GM12878 (cell line): Measurements from ENCODE around the gene ANXA3. TPM values are rescaled to one million over a fixed set of nuclear protein-coding genes. Genes with fewer than 3 reads are reported as not detected.

Experiments used
- ATAC-seq: fragments of 200-7000 bp; cut with Tn5 transposase; 3 replicates; pipeline ENCODE4 v1.9.1; 2020; ENCODE audit warnings: mild to moderate bottlenecking, moderate library complexity
- BruUV-seq: library from RNA; stranded (reverse); fragments of 400-500 nt; replicated peaks from 2 replicates; lab custom pipeline; 2021; lab: Mats Ljungman, UMichigan
- CTCF ChIA-PET: fragments of 300-600 bp; sonication (Branson Sonifier 250); formaldehyde crosslinking; extraction: SDS; loops from one replicate; lab custom pipeline; 2021; ENCODE audit warnings: inconsistent platforms; lab: Yijun Ruan, JAX
- POLR2A ChIA-PET: fragments of 350-600 bp; formaldehyde crosslinking; extraction: SDS; loops from one replicate; lab custom pipeline; 2021; ENCODE audit warnings: inconsistent platforms; lab: Charles Lee
- RAD21 ChIA-PET: fragments of 300-600 bp; sonication (Branson Sonifier 250); formaldehyde crosslinking; loops from one replicate; lab custom pipeline; 2023; ENCODE audit warnings: antibody characterized with exemption; ENCODE audit not compliant: unreplicated experiment; lab: Charles Lee
- SMC1A ChIA-PET: fragments of 300-600 bp; sonication (Branson Sonifier 250); formaldehyde crosslinking; loops from one replicate; lab custom pipeline; 2023; ENCODE audit not compliant: unreplicated experiment, uncharacterized antibody; lab: Charles Lee
- DNase-seq: peaks from one replicate; pipeline ENCODE4 v3.0.0-alpha.2; 2011; ENCODE audit warnings: low read depth, low spot score
- FAIRE-seq: peaks from 3 replicates; lab custom pipeline; 2011; peaks lifted over from hg19 to GRCh38; lab: Jason Lieb, UNC
- H2AFZ ChIP-seq: 2 replicates; pipeline ENCODE4 v1.6.0; 2011; ENCODE audit warnings: low read depth, low read length, control low read depth; ENCODE audit not compliant: control insufficient read depth
- H3K27ac ChIP-seq: 2 replicates; pipeline ENCODE4 v1.5.1; 2011; ENCODE audit warnings: control low read depth; ENCODE audit not compliant: control insufficient read depth, insufficient read depth
- H3K27me3 ChIP-seq, 2 experiments: replicated peaks in 1 of 2; 2 replicates each; pipeline versions ENCODE4 v1.6.0 to v1.6.1; 2011; ENCODE audit warnings: low read length in 1 of 2; ENCODE audit not compliant: control insufficient read depth in 2 of 2, insufficient read depth in 2 of 2
- H3K36me3 ChIP-seq, 2 experiments: 2 replicates each; pipeline ENCODE4 v1.5.1; 2011; ENCODE audit warnings: low read length in 1 of 2; ENCODE audit not compliant: control insufficient read depth in 2 of 2, insufficient read depth in 2 of 2
- H3K4me1 ChIP-seq: 2 replicates; pipeline ENCODE4 v1.6.1; 2011; ENCODE audit warnings: mild to moderate bottlenecking, low read length, moderate library complexity, mixed read lengths; ENCODE audit not compliant: control insufficient read depth, insufficient read depth
- H3K4me2 ChIP-seq: 2 replicates; pipeline ENCODE4 v1.6.0; 2011; ENCODE audit warnings: control low read depth; ENCODE audit not compliant: control insufficient read depth, insufficient read depth
- H3K4me3 ChIP-seq: fragments of 200-600 bp; sonication (generic); 2 replicates; pipeline ENCODE4 v1.5.1; 2016
- H3K79me2 ChIP-seq: 2 replicates; pipeline ENCODE4 v1.6.0; 2011; ENCODE audit warnings: low read length; ENCODE audit not compliant: control insufficient read depth, insufficient read depth
- H3K9ac ChIP-seq: 2 replicates; pipeline ENCODE4 v1.8.0; 2011; ENCODE audit warnings: low read length, control low read depth, mixed read lengths; ENCODE audit not compliant: control insufficient read depth, insufficient read depth
- H3K9me3 ChIP-seq: replicated peaks from 3 replicates; pipeline ENCODE4 v1.5.1; 2011; ENCODE audit warnings: mild to moderate bottlenecking, low read length; ENCODE audit not compliant: control insufficient read depth, insufficient read depth
- H4K20me1 ChIP-seq: 2 replicates; pipeline ENCODE4 v1.6.0; 2011; ENCODE audit not compliant: control insufficient read depth, insufficient read depth
- ASH2L ChIP-seq: fragments of 300-600, 200-600 bp; sonication (generic); IDR thresholded peaks from 2 replicates; pipeline ENCODE4 v1.6.1; 2017; ENCODE audit warnings: low read depth, mild to moderate bottlenecking, borderline replicate concordance
- BCL11A ChIP-seq: IDR thresholded peaks from 2 replicates; pipeline ENCODE4 v1.6.1; 2011; ENCODE audit warnings: low read depth, low read length
- EGR1 ChIP-seq, 2 experiments: IDR thresholded peaks; 1 replicate in 1 of 2; 2 replicates in 1 of 2; pipeline ENCODE4 v1.6.1; 2011 to 2012; ENCODE audit warnings: low read depth in 2 of 2, low read length in 2 of 2, borderline replicate concordance in 1 of 2, mild to moderate bottlenecking in 1 of 2, moderate library complexity in 1 of 2
- FOS ChIP-seq: IDR thresholded peaks from 3 replicates; pipeline ENCODE4 v1.6.1; 2011; ENCODE audit warnings: borderline replicate concordance; ENCODE audit not compliant: insufficient read length; ENCODE audit errors: extremely low read depth
- GABPA ChIP-seq: IDR thresholded peaks from 2 replicates; pipeline ENCODE4 v1.6.1; 2014; ENCODE audit warnings: antibody characterized with exemption, low read depth, mild to moderate bottlenecking, inconsistent platforms
- MLLT1 ChIP-seq: fragments of 450-650 bp; IDR thresholded peaks from 2 replicates; pipeline ENCODE4 v1.6.1; 2016; ENCODE audit warnings: mild to moderate bottlenecking
- MTA2 ChIP-seq: fragments of 450-650 bp; IDR thresholded peaks from 2 replicates; pipeline ENCODE4 v1.6.1; 2016; ENCODE audit warnings: low read depth, mild to moderate bottlenecking, moderate library complexity
- SPI1 ChIP-seq: IDR thresholded peaks from 2 replicates; pipeline ENCODE4 v1.6.1; 2011; ENCODE audit warnings: low read depth, mild to moderate bottlenecking, low read length, moderate library complexity, borderline replicate concordance; ENCODE audit not compliant: insufficient read depth
- ZNF207 ChIP-seq: fragments of 450-650 bp; IDR thresholded peaks from 2 replicates; pipeline ENCODE4 v1.6.1; 2014; ENCODE audit warnings: antibody characterized with exemption, mild to moderate bottlenecking, borderline replicate concordance
- ZNF274 ChIP-seq: IDR thresholded peaks from one replicate; pipeline ENCODE4 v1.8.0; 2011; ENCODE audit not compliant: insufficient read length, insufficient read depth
- ZSCAN29 ChIP-seq: fragments of 450-650 bp; IDR thresholded peaks from 2 replicates; pipeline ENCODE4 v1.6.1; 2017; ENCODE audit warnings: mild to moderate bottlenecking, moderate library complexity
- WGBS: methylation state at CpG from one replicate; pipeline ENCODE4 v1.1.6; 2016; ENCODE audit warnings: low lambda C conversion rate; ENCODE audit not compliant: insufficient replicate concordance, insufficient coverage; ENCODE audit errors: missing lambda C conversion rate; 5-methylcytosine and 5-hydroxymethylcytosine counted together
- in situ Hi-C: fragments of 300-500 bp; cut with MboI; formaldehyde crosslinking; loops from 9 replicates; pipeline ENCODE4 v1.14.3; 2018; ENCODE audit warnings: mixed read lengths
- intact Hi-C: fragments of 100-400 bp; cut with micrococcal nuclease; formaldehyde crosslinking; loops from one replicate; pipeline ENCODE4 v1.14.2; 2022; ENCODE audit not compliant: unreplicated experiment
- polyA plus RNA-seq, 11 experiments: library from polyadenylated mRNA; depleted of rRNA in 4 of 11; unstranded in 6 of 11; stranded (reverse) in 5 of 11; fragments of >200 nt; fragmentation: Nextera tagmentation in 4 of 11; fragmentation: Illumina TruSeq in 1 of 11; extraction: Ambion mirVana in 4 of 11; extraction: Trizol in 1 of 11; gene quantifications; 1 replicate in 1 of 11; 2 replicates in 10 of 11; pipeline versions ENCODE4 v1.2.1 to v1.2.3, GENCODE V29; 2011 to 2016; ENCODE audit warnings: inconsistent platforms in 2 of 11, missing spikeins in 2 of 11, low read depth in 1 of 11
- total RNA-seq, 4 experiments: library from RNA; depleted of rRNA in 3 of 4; stranded (reverse); fragments of >200 nt in 3 of 4; fragmentation: Illumina TruSeq in 1 of 4; extraction: Trizol in 1 of 4; gene quantifications; 2 replicates each; pipeline versions ENCODE4 v1.2.1 to v1.2.3, GENCODE V29; 2013 to 2021
- TF ChIP-seq, protein P1 (sequence below): IDR thresholded peaks from 2 replicates; pipeline ENCODE4 v1.6.1; 2012; ENCODE audit warnings: mild to moderate bottlenecking, low read depth, low read length
- TF ChIP-seq, protein P2 (sequence below): fragments of 450-650 bp; IDR thresholded peaks from 2 replicates; pipeline ENCODE4 v1.6.1; 2018; ENCODE audit warnings: borderline replicate concordance, mild to moderate bottlenecking; ENCODE audit not compliant: partially characterized antibody

The ANXA3 gene
- total and polyA plus RNA-seq, 10 of the 15 experiments (the other 5 are each of a cell fraction or from before 2014, with no cell fraction given): 0.28 to 14.7 (median 0.91) TPM

GRCh38 chr4:78557841-78558240 is 6.3 kb downstream of the ANXA3 start (continued):
- TF ChIP-seq, protein P1, sequence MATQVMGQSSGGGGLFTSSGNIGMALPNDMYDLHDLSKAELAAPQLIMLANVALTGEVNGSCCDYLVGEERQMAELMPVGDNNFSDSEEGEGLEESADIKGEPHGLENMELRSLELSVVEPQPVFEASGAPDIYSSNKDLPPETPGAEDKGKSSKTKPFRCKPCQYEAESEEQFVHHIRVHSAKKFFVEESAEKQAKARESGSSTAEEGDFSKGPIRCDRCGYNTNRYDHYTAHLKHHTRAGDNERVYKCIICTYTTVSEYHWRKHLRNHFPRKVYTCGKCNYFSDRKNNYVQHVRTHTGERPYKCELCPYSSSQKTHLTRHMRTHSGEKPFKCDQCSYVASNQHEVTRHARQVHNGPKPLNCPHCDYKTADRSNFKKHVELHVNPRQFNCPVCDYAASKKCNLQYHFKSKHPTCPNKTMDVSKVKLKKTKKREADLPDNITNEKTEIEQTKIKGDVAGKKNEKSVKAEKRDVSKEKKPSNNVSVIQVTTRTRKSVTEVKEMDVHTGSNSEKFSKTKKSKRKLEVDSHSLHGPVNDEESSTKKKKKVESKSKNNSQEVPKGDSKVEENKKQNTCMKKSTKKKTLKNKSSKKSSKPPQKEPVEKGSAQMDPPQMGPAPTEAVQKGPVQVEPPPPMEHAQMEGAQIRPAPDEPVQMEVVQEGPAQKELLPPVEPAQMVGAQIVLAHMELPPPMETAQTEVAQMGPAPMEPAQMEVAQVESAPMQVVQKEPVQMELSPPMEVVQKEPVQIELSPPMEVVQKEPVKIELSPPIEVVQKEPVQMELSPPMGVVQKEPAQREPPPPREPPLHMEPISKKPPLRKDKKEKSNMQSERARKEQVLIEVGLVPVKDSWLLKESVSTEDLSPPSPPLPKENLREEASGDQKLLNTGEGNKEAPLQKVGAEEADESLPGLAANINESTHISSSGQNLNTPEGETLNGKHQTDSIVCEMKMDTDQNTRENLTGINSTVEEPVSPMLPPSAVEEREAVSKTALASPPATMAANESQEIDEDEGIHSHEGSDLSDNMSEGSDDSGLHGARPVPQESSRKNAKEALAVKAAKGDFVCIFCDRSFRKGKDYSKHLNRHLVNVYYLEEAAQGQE: no peak

DNA sequence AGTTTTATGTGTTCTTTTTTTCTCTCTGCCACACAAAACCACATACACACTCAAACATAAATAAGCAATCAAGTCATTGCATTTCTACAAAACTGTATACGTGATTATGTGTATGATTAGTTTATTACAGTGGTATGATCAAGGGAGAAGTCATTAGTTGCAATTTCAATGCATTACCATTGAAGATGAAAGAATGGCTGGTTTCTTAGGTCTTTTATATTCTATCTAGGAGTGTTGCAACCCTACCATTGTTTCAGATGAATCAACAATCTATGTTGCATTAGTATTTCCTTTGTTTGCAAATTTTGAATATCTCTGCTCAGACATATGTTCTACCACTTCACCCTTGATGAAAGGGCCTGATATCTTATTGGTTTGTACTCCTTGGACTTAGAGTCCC is 6.8 kb downstream of the ANXA3 start:
- ATAC-seq (no peak), FAIRE-seq (no peak), DNase-seq (no peak)
- CTCF ChIA-PET: interaction anchor here (1.2 kb wide), 1 partner anchor 9 kb away, joined by 3 read pairs; no protein-coding TSS in a partner anchor
- H3K4me3 ChIP-seq: no peak overlapping the region
- POLR2A ChIA-PET: no interaction called here
- in situ Hi-C loops: no loop called here
- no peaks in the 10 kb centered on the region for H4K20me1 ChIP-seq
- WGBS: 79% methylated on average over 1 of the region's 1 CpG
- no peak overlapping the region for H3K9ac ChIP-seq
- no peak overlapping the region for H2AFZ ChIP-seq
- H3K27ac ChIP-seq: no peak overlapping the region
- H3K4me1 ChIP-seq: no peaks in the 10 kb centered on the region
- no TSS peak for BruUV-seq
- no peaks in the 10 kb centered on the region; a peak in 1 of 4 replicates for H3K27me3 ChIP-seq
- RAD21 ChIA-PET: no interaction called here
- no peaks in the 10 kb centered on the region for H3K79me2 ChIP-seq
- SMC1A ChIA-PET: interaction anchor here (0.7 to 0.9 kb wide), 3 partner anchors 9 to 302 kb away, joined by 3 read pairs; no protein-coding TSS in a partner anchor
- intact Hi-C loops: no loop called here
- H3K36me3 ChIP-seq: no peaks in the 10 kb centered on the region
- H3K4me2 ChIP-seq: no peak overlapping the region
- H3K9me3 ChIP-seq: no peaks in the 10 kb centered on the region
- no peak for TF ChIP-seq BCL11A
- TF ChIP-seq, protein P2, sequence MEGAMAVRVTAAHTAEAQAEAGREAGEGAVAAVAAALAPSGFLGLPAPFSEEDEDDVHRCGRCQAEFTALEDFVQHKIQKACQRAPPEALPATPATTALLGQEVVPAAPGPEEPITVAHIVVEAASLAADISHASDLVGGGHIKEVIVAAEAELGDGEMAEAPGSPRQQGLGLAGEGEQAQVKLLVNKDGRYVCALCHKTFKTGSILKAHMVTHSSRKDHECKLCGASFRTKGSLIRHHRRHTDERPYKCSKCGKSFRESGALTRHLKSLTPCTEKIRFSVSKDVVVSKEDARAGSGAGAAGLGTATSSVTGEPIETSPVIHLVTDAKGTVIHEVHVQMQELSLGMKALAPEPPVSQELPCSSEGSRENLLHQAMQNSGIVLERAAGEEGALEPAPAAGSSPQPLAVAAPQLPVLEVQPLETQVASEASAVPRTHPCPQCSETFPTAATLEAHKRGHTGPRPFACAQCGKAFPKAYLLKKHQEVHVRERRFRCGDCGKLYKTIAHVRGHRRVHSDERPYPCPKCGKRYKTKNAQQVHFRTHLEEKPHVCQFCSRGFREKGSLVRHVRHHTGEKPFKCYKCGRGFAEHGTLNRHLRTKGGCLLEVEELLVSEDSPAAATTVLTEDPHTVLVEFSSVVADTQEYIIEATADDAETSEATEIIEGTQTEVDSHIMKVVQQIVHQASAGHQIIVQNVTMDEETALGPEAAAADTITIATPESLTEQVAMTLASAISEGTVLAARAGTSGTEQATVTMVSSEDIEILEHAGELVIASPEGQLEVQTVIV: no peak
- TF ChIP-seq EGR1 (IDR thresholded peaks at IDR 0.05; ENCODE audit: borderline replicate concordance in 1 of 2, low read depth in 2 of 2, low read length in 2 of 2): no peak
- no peak for TF ChIP-seq GABPA
- no peak for TF ChIP-seq ZNF274
- no peak for TF ChIP-seq MTA2
- no peak for TF ChIP-seq ZNF207
- no peak for TF ChIP-seq ZSCAN29
- no peak for TF ChIP-seq MLLT1
- no peak for TF ChIP-seq ASH2L
- TF ChIP-seq FOS: no peak
- TF ChIP-seq SPI1: no peak
